ENCODE data around the gene ZMYND8.

ZMYND8 gene

DNA sequence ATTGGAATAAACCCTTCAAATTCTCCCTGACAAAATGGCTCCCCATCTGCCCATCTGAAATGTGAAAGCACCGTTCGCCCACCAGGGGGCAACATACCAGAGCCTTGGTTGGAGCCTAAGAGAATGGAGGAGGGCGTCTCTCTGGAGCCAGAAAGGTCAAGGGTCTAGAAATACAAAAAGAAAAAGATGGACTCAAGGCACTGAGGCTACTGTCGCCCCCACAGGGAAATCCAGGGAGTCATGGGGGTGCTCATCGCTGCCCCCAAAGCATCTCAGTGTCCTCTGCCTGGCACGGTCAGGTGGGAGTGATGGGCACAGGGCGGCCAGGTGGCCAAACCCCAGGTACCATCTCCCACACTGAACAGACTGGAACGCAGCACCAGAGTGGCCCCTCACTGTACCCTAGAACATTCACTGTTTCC, 136.3 kb downstream of the ZMYND8 start:
- H3K4me3 ChIP-seq (ENCODE audit: low read length) = no peak overlapping the region
- peak; percentile 49 for DNase-seq (ENCODE audit: low read depth)
- TF ChIP-seq CTCF (IDR thresholded peaks at IDR 0.05; ENCODE audit: insufficient read depth, low read depth, low read length, missing control alignments) = peak; percentile 62

GRCh38 chr20:47217482-47218446, 138.7 kb downstream of the ZMYND8 start:
- no peak overlapping the region for H3K4me3 ChIP-seq (ENCODE audit: low read length)

DNA sequence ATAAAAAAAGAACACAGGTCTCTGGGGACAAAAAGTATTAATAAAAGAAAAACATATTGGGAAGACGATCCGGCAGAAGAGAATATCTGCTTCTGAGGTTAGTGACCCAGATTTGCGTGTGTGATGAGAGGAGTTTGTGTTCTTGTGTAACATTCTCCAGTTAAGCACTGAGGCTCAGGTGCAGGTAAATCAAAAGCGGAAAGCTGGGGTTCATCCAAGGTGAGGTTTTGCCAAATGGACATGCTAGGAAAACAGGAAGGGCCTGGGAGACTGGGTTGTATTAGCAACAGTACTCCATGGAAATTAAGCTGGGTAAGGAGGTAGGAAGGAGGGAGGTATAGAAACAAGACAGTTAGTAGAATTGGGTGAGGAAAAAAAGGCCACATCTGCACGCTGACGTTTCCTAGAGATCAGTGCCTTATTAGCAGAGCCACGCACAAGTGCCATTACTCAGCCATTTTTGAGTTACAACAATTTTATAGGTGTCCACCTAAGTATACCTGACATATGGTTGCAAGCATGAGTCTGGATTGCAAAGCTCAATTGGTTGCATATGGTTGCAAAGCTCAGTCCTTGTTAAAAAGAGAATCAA, 139.6 kb downstream of the ZMYND8 start:
- no peak overlapping the region for H3K4me3 ChIP-seq (ENCODE audit: low read length)
- no peak for DNase-seq (ENCODE audit: low read depth)
- TF ChIP-seq CTCF (IDR thresholded peaks at IDR 0.05; ENCODE audit: insufficient read depth, low read depth, low read length, missing control alignments) = no peak

More at GRCh38 chr20:47217482-47218446, 138.7 kb downstream of the ZMYND8 start:
- no peak for DNase-seq (ENCODE audit: low read depth)
- TF ChIP-seq CTCF (IDR thresholded peaks at IDR 0.05; ENCODE audit: insufficient read depth, low read depth, low read length, missing control alignments) = no peak

DNA sequence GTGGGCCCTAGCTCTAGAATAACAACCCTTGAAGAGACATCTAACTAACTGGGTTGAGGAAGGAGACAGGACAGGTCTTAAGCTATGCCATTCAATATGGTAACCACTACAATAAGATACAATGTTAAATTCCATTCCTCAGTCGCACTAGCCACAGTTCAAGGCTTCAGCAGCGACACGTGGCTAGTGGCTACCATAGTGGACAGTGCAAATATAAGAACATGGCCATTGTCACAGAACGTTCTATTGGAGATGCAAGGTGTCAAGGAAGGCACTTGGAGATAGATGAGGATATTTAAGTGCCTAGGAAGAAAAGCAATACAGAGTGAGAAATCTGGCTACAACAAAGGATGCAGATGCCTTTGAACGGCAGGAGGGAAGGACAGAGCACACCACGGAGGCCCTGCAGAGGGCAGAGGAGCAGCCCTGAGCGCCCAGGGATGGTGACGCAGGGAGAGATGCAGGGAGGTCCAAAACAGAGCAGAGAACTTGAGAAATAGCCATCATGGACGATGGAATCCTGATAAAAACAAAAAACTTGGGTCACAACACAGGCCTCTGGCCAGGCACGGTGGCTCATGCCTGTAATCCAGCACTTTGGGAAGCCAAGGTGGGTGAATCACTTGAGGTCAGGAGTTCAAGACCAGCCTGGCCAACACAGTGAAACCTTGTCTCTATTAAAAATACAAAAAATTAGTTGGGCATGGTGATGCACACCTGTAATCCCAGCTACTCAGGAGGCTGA, 140.7 kb downstream of the ZMYND8 start:
- DNase-seq (ENCODE audit: low read depth) = no peak
- no peak for TF ChIP-seq CTCF (IDR thresholded peaks at IDR 0.05; ENCODE audit: insufficient read depth, low read depth, low read length, missing control alignments)
- H3K4me3 ChIP-seq (ENCODE audit: low read length) = no peak overlapping the region

GRCh38 chr20:47213966-47214365, 142.5 kb downstream of the ZMYND8 start:
- no peak for TF ChIP-seq CTCF (IDR thresholded peaks at IDR 0.05; ENCODE audit: insufficient read depth, low read depth, low read length, missing control alignments)
- no peak for DNase-seq (ENCODE audit: low read depth)
- no peak overlapping the region for H3K4me3 ChIP-seq (ENCODE audit: low read length)

- no peak for TF ChIP-seq CTCF (IDR thresholded peaks at IDR 0.05; ENCODE audit: insufficient read depth, low read depth, low read length, missing control alignments)
- H3K4me3 ChIP-seq (ENCODE audit: low read length) = no peak overlapping the region
- no peak for DNase-seq (ENCODE audit: low read depth)
Observed at GRCh38 chr20:47212606-47213207, 143.8 kb downstream of the ZMYND8 start.

Data from epithelial cell of esophagus (primary cell).